ENCODE data around the gene FPR2.

DNA sequence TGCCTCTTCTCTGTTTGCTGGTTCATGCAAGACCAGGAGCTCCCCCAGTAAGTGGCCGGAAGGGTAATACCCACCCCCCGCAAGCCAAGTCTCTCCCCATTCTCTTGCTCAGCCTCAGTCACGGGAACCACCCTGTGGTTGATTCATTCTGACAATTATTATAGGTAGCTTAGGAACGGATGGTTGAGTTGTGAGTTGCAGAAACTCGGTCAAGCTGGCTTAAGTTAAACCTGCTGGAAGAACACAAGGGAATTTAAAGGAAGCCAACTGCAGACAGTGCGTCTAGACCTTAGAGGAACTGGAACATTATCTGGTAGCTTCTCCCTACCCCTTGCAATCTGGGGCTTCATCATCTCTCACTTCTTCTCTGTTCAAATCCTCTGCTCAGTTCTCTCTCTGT lies 18.2 kb upstream of the FPR2 start:
- TF ChIP-seq, protein P1, sequence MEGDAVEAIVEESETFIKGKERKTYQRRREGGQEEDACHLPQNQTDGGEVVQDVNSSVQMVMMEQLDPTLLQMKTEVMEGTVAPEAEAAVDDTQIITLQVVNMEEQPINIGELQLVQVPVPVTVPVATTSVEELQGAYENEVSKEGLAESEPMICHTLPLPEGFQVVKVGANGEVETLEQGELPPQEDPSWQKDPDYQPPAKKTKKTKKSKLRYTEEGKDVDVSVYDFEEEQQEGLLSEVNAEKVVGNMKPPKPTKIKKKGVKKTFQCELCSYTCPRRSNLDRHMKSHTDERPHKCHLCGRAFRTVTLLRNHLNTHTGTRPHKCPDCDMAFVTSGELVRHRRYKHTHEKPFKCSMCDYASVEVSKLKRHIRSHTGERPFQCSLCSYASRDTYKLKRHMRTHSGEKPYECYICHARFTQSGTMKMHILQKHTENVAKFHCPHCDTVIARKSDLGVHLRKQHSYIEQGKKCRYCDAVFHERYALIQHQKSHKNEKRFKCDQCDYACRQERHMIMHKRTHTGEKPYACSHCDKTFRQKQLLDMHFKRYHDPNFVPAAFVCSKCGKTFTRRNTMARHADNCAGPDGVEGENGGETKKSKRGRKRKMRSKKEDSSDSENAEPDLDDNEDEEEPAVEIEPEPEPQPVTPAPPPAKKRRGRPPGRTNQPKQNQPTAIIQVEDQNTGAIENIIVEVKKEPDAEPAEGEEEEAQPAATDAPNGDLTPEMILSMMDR (IDR thresholded peaks at IDR 0.05; ENCODE audit: low read length), result no peak
- no peak for TF ChIP-seq EZH2phosphoT487 (IDR thresholded peaks at IDR 0.05; ENCODE audit: low read length)
